Loucy (cell line): ENCODE measurements around the gene GPX6.

Experiments
- EZH2phosphoT487 ChIP-seq: fragments of 200-600 bp; IDR thresholded peaks from 2 replicates; pipeline ENCODE4 v1.6.1; 2018; ENCODE audit warnings: antibody characterized with exemption, mild to moderate bottlenecking, moderate library complexity, borderline replicate concordance
- TF ChIP-seq, protein P1 (sequence below): fragments of 200-600 bp; sonication (generic); conservative IDR thresholded peaks from 2 replicates; pipeline ENCODE4 v1.5.1; 2014; ENCODE audit warnings: mild to moderate bottlenecking, antibody characterized with exemption, low read length

DNA sequence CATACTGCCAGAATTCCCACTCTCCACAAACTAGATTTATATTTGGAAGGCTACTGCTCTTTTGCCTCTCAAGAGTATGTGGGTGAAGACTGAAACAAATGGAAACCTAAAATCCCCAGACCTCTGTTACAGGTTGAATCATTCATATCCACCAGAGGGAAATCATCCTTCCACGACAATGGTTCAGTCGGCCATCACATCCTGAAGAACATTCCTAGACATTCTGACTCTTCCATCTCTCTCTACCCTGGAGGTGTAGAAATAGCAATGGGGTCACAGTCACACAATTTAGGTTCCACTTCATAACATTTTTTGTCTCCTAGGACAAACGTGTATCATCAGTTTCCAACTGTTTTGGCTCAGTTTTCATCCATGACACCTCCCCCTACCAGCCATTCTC is 18.7 kb upstream of the GPX6 start:
- TF ChIP-seq, protein P1, sequence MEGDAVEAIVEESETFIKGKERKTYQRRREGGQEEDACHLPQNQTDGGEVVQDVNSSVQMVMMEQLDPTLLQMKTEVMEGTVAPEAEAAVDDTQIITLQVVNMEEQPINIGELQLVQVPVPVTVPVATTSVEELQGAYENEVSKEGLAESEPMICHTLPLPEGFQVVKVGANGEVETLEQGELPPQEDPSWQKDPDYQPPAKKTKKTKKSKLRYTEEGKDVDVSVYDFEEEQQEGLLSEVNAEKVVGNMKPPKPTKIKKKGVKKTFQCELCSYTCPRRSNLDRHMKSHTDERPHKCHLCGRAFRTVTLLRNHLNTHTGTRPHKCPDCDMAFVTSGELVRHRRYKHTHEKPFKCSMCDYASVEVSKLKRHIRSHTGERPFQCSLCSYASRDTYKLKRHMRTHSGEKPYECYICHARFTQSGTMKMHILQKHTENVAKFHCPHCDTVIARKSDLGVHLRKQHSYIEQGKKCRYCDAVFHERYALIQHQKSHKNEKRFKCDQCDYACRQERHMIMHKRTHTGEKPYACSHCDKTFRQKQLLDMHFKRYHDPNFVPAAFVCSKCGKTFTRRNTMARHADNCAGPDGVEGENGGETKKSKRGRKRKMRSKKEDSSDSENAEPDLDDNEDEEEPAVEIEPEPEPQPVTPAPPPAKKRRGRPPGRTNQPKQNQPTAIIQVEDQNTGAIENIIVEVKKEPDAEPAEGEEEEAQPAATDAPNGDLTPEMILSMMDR = no peak
- no peak for TF ChIP-seq EZH2phosphoT487
